GM21717 (cell line): ENCODE measurements around the gene RAB11FIP5.

Experiments used
- ATAC-seq: cut with Tn5 transposase; IDR thresholded peaks from one replicate; pipeline ENCODE4 v1.9.1; 2021; ENCODE audit warnings: mild to moderate bottlenecking, moderate library complexity; ENCODE audit not compliant: unreplicated experiment

Gene RAB11FIP5

DNA sequence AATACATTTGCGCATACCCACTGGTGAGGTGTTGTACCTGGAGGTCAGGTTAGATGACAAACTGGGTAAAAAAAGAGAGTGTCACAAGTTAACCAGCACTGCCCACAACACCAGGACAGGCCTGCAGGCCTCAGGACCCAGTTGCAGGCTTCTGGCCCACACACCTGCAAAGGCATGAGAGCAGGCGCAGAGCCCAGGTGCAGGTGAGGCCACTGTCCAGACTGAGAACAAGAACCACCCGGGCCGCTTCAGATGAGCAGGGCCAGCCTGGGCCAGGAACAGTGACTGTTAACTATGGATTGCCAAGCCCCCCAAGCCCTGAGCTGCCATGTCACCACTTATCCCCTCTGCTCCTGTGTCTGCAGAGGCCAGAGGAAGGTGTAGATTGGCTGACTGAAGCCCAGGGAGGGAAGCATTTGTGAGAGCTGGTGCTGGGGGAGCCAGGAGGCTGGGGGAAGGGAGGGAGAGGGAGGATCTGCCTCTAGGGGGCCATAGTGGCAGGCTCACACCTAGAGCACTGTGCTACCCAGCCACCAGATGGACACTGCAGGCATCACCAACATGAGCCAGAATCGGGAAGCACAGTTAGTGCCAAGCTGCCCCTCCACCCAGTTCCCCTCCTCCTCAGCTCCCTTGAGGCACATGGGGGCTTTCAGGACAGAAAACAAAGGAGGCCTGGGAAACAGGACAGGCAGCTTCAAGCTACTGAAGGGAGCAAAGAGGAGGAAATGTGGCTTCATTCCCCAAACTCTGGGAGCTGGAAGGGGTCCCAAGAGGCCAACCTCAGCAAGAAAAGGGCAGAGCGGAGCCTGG is 76.6 kb downstream of the RAB11FIP5 start:
- no peak for ATAC-seq

DNA sequence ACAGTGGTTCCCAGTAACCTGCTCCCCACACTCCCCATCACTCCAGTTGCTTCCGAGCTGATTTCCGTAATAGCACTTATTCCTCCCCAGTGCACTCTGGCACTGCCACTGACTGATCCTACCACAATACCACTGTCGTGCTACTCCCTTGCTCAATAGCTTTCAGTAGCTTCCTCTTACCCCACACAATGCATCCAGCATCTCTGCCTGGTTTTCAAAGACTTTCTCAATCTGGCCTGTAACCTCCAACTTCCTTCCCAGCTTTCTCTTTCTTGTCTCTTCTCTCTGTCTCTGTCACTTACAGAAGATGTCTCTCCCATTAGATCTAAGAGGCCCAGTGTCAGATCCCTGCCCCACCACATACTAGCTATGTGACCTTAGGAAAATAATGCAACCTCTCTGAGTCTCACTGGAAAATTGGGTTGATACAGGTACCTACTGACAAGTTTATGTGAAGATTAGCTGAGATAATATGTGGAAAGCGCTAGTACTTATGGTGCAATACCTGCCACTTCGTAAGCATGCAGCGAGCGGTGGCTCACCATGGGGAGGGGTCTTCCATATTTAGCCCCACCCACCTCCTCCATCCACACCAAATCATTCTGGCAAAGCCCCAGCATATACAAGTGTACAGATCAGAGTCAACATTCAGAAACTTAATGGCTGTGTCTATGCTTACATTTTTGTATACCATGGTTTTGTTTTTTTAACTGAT is 77.9 kb downstream of the RAB11FIP5 start:
- ATAC-seq, result no peak

- no peak for ATAC-seq
Measured at GRCh38 chr2:73033766-73034381, 78.9 kb downstream of the RAB11FIP5 start.

DNA sequence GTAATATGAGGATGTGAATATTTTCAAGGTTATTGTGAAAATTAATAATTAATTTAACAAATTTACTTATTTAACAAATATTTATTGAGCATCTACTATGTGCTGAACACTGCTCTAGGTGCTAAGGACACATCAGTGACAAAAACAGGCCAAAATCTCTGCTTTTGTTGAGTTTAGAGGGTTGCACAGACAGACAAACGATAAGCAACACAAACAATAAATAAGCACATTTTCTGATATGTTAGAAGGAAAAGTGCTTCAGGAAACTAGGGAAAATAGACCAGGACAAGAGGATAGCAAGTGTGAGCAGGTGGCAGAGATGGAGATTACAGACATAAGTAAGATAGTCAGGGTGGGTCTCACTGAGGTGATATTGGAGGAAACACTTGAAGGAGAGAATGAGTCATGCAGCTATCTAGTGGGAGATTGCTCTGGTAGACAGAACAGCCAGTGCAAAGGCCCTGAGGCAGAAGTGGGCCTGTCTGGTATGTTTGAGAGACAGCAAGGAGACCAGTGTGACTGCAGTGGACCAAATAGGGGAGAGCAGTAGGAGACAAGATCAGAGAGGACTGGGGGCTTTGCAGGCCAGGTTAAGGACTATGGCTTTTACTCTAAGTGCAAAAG is 79.5 kb downstream of the RAB11FIP5 start:
- ATAC-seq, result no peak

DNA sequence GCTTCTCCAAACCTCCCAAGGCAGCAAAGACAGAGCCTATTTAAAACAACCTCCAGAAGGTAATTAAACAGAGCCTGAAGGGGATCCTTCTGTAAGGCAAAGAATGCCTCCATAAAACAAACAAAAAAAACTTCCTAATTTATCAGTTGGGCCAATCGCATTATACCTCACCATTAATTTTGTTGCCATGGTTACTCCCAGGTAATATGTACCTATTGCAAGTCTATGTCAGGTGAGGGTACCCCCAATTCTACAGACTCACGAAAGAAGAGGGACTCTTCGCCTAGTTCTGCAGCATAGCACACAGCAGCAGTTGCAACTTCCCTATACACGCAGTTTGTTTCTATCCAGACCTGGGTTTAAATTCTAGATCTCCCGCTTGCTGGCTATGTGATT is 80.0 kb downstream of the RAB11FIP5 start:
- ATAC-seq, result no peak

- no peak for ATAC-seq
Measured at GRCh38 chr2:73031725-73032701, 80.7 kb downstream of the RAB11FIP5 start.

GRCh38 chr2:73031095-73031678 is 81.6 kb downstream of the RAB11FIP5 start:
- ATAC-seq, result no peak

- ATAC-seq, result no peak
Measured at GRCh38 chr2:73028841-73029240, 83.9 kb downstream of the RAB11FIP5 start.

DNA sequence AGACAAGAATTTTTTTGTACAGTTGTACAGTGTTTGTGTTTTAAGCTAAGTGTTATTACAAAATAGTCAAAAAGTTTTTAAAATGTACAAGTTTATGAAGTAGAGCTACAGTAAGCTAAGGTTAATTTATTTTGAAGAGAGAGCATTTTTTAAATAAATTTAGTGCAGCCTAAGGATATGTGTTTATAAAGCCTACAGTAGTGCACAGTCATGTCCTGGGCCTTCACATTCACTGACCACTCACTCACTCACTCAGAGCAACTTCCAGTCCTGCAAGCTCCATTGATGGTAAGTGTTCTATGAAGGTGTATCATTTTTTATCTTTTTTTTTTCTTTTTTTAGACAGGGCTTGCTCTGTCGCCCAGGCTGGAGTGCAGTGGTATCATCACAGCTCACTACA is 85.4 kb downstream of the RAB11FIP5 start:
- no peak for ATAC-seq

DNA sequence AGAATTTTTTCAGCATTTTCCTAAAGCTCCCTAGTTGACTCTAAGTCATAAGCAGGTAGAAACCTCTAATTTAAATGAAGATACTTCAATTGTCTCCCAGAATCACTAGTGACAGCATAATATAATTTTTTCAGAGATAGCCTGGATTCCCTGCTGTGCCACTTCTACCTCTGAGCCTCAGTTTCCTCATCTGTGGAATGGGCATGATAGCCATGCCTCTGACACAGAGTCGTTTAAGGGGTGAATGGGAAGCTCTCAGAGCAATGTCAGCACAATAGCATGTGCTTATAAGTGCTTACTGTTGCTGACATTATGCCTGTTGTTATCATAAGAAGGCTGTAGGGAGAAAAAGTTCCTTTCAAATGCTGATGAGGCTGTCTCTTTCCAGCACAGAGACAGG is 89.3 kb downstream of the RAB11FIP5 start:
- ATAC-seq, result no peak
